K562 (cell line): ENCODE measurements around the gene ZC3H10. TPM values are rescaled to one million over a fixed set of nuclear protein-coding genes. Genes with fewer than 3 reads are reported as not detected.

Experiments used
- FOXA3 ChIP-seq, 2 experiments: fragments of 450-650 bp in 1 of 2; sonication (generic) in 1 of 2; formaldehyde crosslinking; IDR thresholded peaks in 1 of 2; conservative IDR thresholded peaks in 1 of 2; 2 replicates each; pipeline versions ENCODE4 v1.4.0 to v1.8.0; 2020 to 2022; ENCODE audit warnings: mild to moderate bottlenecking in 2 of 2, missing genetic modification reagents in 1 of 2
- polyA plus RNA-seq, 8 experiments: library from polyadenylated mRNA; depleted of rRNA in 4 of 8; stranded (reverse) in 5 of 8; unstranded in 3 of 8; fragments of >200 nt; fragmentation: Nextera tagmentation in 2 of 8; fragmentation: Illumina TruSeq in 1 of 8; extraction: Ambion mirVana in 2 of 8; extraction: Trizol in 1 of 8; gene quantifications; 2 replicates each; pipeline versions ENCODE4 v1.2.1 to v1.2.3, GENCODE V29; 2011 to 2014; ENCODE audit warnings: inconsistent platforms in 1 of 8, missing spikeins in 1 of 8
- total RNA-seq, 7 experiments: library from RNA; depleted of rRNA in 6 of 7; stranded (reverse); fragments of >200 nt in 6 of 7; fragmentation: Illumina TruSeq in 2 of 7; extraction: Trizol in 2 of 7; gene quantifications; 2 replicates each; pipeline versions ENCODE4 v1.2.1 to v1.2.3, GENCODE V29; 2011 to 2021; ENCODE audit warnings: low replicate concordance in 1 of 7
- TF ChIP-seq, protein P1 (sequence below), 2 experiments: fragments of 450-650 bp in 1 of 2; sonication (generic) in 1 of 2; formaldehyde crosslinking in 1 of 2; IDR thresholded peaks; 2 replicates each; pipeline versions ENCODE4 v1.7.1 to v1.9.0; 2016 to 2022; ENCODE audit warnings: inconsistent platforms in 1 of 2, mild to moderate bottlenecking in 1 of 2, missing genetic modification reagents in 1 of 2

The ZC3H10 gene
- total and polyA plus RNA-seq, 9 of the 15 experiments (the other 6 are each of a cell fraction or from before 2014, with no cell fraction given) = 0.31 to 4.1 (median 1.6) TPM

GRCh38 chr12:56103823-56104108, 14.3 kb upstream of the ZC3H10 start (continued):
- TF ChIP-seq, protein P1, sequence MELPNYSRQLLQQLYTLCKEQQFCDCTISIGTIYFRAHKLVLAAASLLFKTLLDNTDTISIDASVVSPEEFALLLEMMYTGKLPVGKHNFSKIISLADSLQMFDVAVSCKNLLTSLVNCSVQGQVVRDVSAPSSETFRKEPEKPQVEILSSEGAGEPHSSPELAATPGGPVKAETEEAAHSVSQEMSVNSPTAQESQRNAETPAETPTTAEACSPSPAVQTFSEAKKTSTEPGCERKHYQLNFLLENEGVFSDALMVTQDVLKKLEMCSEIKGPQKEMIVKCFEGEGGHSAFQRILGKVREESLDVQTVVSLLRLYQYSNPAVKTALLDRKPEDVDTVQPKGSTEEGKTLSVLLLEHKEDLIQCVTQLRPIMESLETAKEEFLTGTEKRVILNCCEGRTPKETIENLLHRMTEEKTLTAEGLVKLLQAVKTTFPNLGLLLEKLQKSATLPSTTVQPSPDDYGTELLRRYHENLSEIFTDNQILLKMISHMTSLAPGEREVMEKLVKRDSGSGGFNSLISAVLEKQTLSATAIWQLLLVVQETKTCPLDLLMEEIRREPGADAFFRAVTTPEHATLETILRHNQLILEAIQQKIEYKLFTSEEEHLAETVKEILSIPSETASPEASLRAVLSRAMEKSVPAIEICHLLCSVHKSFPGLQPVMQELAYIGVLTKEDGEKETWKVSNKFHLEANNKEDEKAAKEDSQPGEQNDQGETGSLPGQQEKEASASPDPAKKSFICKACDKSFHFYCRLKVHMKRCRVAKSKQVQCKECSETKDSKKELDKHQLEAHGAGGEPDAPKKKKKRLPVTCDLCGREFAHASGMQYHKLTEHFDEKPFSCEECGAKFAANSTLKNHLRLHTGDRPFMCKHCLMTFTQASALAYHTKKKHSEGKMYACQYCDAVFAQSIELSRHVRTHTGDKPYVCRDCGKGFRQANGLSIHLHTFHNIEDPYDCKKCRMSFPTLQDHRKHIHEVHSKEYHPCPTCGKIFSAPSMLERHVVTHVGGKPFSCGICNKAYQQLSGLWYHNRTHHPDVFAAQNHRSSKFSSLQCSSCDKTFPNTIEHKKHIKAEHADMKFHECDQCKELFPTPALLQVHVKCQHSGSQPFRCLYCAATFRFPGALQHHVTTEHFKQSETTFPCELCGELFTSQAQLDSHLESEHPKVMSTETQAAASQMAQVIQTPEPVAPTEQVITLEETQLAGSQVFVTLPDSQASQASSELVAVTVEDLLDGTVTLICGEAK (IDR thresholded peaks at IDR 0.05) = 0 out of 2 replicates have a peak, but pooled peaks have one; percentile 45
- TF ChIP-seq, protein P1 (CRISPR knock-in tag; IDR thresholded peaks at IDR 0.05) = no peak
- no peak for TF ChIP-seq FOXA3 (CRISPR knock-in tag; conservative IDR thresholded peaks at IDR 0.05 in 1 of 2, IDR thresholded peaks at IDR 0.05 in 1 of 2)
